GM23338 (cell line): Measurements from ENCODE around the gene IL6R. TPM values are rescaled to one million over a fixed set of nuclear protein-coding genes. Genes with fewer than 3 reads are reported as not detected.

Source experiments
- ATAC-seq: fragments of 200-7000 bp; cut with Tn5 transposase; 3 replicates; pipeline ENCODE4 v1.9.1; 2020
- DNase-seq: peaks from one replicate; pipeline ENCODE4 v3.0.0-alpha.2; 2015; ENCODE audit warnings: low spot score
- H2AFZ ChIP-seq: fragments of 200-600 bp; sonication (generic); 2 replicates; pipeline ENCODE4 v1.8.0; 2016; ENCODE audit warnings: antibody characterized with exemption, mild to moderate bottlenecking, moderate library complexity
- H3F3A ChIP-seq: fragments of 200-600 bp; sonication (generic); replicated peaks from 2 replicates; pipeline ENCODE4 v1.8.0; 2017; ENCODE audit warnings: antibody characterized with exemption, mixed run types, low read depth
- H3K27ac ChIP-seq: fragments of 200-600 bp; sonication (generic); 2 replicates; pipeline ENCODE4 v1.6.1; 2016; ENCODE audit warnings: low read depth
- H3K27me3 ChIP-seq: fragments of 200-600 bp; sonication (generic); 2 replicates; pipeline ENCODE4 v1.8.0; 2016; ENCODE audit warnings: mild to moderate bottlenecking, mixed run types, moderate library complexity; ENCODE audit not compliant: insufficient read depth
- H3K36me3 ChIP-seq: fragments of 200-600 bp; sonication (generic); 2 replicates; pipeline ENCODE4 v1.8.0; 2016; ENCODE audit warnings: mild to moderate bottlenecking; ENCODE audit not compliant: insufficient read depth
- H3K4me1 ChIP-seq: fragments of 200-600 bp; sonication (generic); 2 replicates; pipeline ENCODE4 v1.8.0; 2016; ENCODE audit warnings: mild to moderate bottlenecking, moderate library complexity; ENCODE audit not compliant: insufficient read depth
- H3K4me2 ChIP-seq: fragments of 200-600 bp; sonication (generic); 2 replicates; pipeline ENCODE4 v1.7.1; 2017; ENCODE audit warnings: mixed run types
- H3K4me3 ChIP-seq: fragments of 200-600 bp; sonication (generic); 2 replicates; pipeline ENCODE4 v1.6.1; 2016; ENCODE audit warnings: mixed run types
- H3K79me2 ChIP-seq: fragments of 200-600 bp; sonication (generic); replicated peaks from 2 replicates; pipeline ENCODE4 v1.8.0; 2017; ENCODE audit warnings: mild to moderate bottlenecking; ENCODE audit not compliant: insufficient read depth
- H3K9me2 ChIP-seq: fragments of 200-600 bp; sonication (generic); 2 replicates; pipeline ENCODE4 v1.8.0; 2017; ENCODE audit not compliant: insufficient read depth
- H4K20me1 ChIP-seq: fragments of 200-600 bp; sonication (generic); replicated peaks from 2 replicates; pipeline ENCODE4 v1.8.0; 2017; ENCODE audit warnings: mild to moderate bottlenecking; ENCODE audit not compliant: insufficient read depth
- H3K27ac Mint-ChIP-seq: 2 replicates; pipeline ENCODE4 v1.8.0; 2020; ENCODE audit warnings: inconsistent platforms, mild to moderate bottlenecking, moderate library complexity, mixed read lengths
- H3K27me3 Mint-ChIP-seq: 3 replicates; pipeline ENCODE4 v1.8.0; 2022; ENCODE audit warnings: low read depth, mild to moderate bottlenecking, moderate library complexity, mixed read lengths, inconsistent platforms; ENCODE audit not compliant: insufficient read depth, poor library complexity
- H3K36me3 Mint-ChIP-seq: 3 replicates; pipeline ENCODE4 v1.8.0; 2021; ENCODE audit warnings: low read depth, mild to moderate bottlenecking, inconsistent platforms, moderate library complexity, mixed read lengths
- H3K4me1 Mint-ChIP-seq: 3 replicates; pipeline ENCODE4 v1.8.0; 2020; ENCODE audit warnings: mild to moderate bottlenecking, inconsistent platforms, mixed read lengths
- H3K4me3 Mint-ChIP-seq: 3 replicates; pipeline ENCODE4 v1.8.0; 2021; ENCODE audit warnings: moderate library complexity, mild to moderate bottlenecking, inconsistent platforms, mixed read lengths
- H3K9me3 Mint-ChIP-seq: 3 replicates; pipeline ENCODE4 v1.8.0; 2020; ENCODE audit warnings: moderate library complexity, mild to moderate bottlenecking, inconsistent platforms, mixed read lengths
- CREB1 ChIP-seq: fragments of 250-450 bp; sonication (Bioruptor Pico); IDR thresholded peaks from 2 replicates; pipeline ENCODE4 v1.5.0; 2020; ENCODE audit warnings: low read depth, mild to moderate bottlenecking, moderate library complexity
- CTCF ChIP-seq, 2 experiments: fragments of 200-600 bp in 1 of 2; sonication (generic) in 1 of 2; conservative IDR thresholded peaks; 2 replicates each; pipeline versions ENCODE4 v1.5.1 to v1.6.1; 2016 to 2017; ENCODE audit warnings: antibody characterized with exemption in 2 of 2, low read depth in 2 of 2, mild to moderate bottlenecking in 2 of 2, moderate library complexity in 1 of 2
- ETS1 ChIP-seq: IDR thresholded peaks from 2 replicates; pipeline ENCODE4 v1.6.1; 2016; ENCODE audit warnings: antibody characterized with exemption
- EZH2phosphoT487 ChIP-seq: fragments of 200-600 bp; sonication (generic); IDR thresholded peaks from one replicate; pipeline ENCODE4 v1.8.1; 2018; ENCODE audit warnings: antibody characterized with exemption; ENCODE audit not compliant: unreplicated experiment
- JUNB ChIP-seq: IDR thresholded peaks from one replicate; pipeline ENCODE4 v1.6.1; 2016; ENCODE audit warnings: antibody characterized with exemption; ENCODE audit not compliant: unreplicated experiment
- NANOG ChIP-seq: IDR thresholded peaks from 2 replicates; pipeline ENCODE4 v1.6.1; 2016; ENCODE audit warnings: antibody characterized with exemption, borderline replicate concordance
- POLR2AphosphoS5 ChIP-seq: IDR thresholded peaks from 2 replicates; pipeline ENCODE4 v1.6.1; 2016; ENCODE audit warnings: antibody characterized with exemption, low read depth
- REST ChIP-seq: IDR thresholded peaks from one replicate; pipeline ENCODE4 v1.6.1; 2018; ENCODE audit warnings: antibody characterized with exemption; ENCODE audit not compliant: unreplicated experiment
- STAT1 ChIP-seq: IDR thresholded peaks from one replicate; pipeline ENCODE4 v1.6.1; 2016; ENCODE audit warnings: antibody characterized with exemption; ENCODE audit not compliant: unreplicated experiment
- ZNF114 ChIP-seq: fragments of 250-450 bp; sonication (Bioruptor Pico); IDR thresholded peaks from 2 replicates; pipeline ENCODE4 v1.5.0; 2020; ENCODE audit warnings: mild to moderate bottlenecking, moderate library complexity
- ZNF331 ChIP-seq: fragments of 250-450 bp; sonication (Bioruptor Pico); IDR thresholded peaks from 2 replicates; pipeline ENCODE4 v1.5.0; 2020; ENCODE audit warnings: low read depth, mild to moderate bottlenecking, moderate library complexity
- polyA plus RNA-seq: library from polyadenylated mRNA; unstranded; fragments of >200 nt; fragmentation: Nextera tagmentation; extraction: Ambion mirVana; gene quantifications from 2 replicates; pipeline ENCODE4 v1.2.1, GENCODE V29; 2016
- total RNA-seq: library from RNA; depleted of rRNA; stranded (reverse); fragments of >200 nt; shearing (Covaris generic); gene quantifications from 2 replicates; pipeline ENCODE4 v1.2.3, GENCODE V29; 2014

The IL6R gene
- total and polyA plus RNA-seq, 2 experiments from 2014 or later = 1.0 to 13.8 TPM

GRCh38 chr1:154459080-154459479 is 53.9 kb downstream of the IL6R start:
- Histone ChIP-seq H3K36me3 (no peaks in the 10 kb centered on the region), H3F3A (no peaks in the 10 kb centered on the region), H3K79me2 (no peaks in the 10 kb centered on the region), H3K9me2 (no peaks in the 10 kb centered on the region), H3K4me3 (no peak overlapping the region), H2AFZ (no peak overlapping the region), H3K27ac (no peak overlapping the region), H3K4me2 (no peak overlapping the region), H3K4me1 (no peaks in the 10 kb centered on the region), H4K20me1 (no peaks in the 10 kb centered on the region), H3K27me3 (no peaks in the 10 kb centered on the region)
- Mint-ChIP-seq H3K27me3 (peaks cover 4% of the 10 kb centered on the region), H3K36me3 (no peaks in the 10 kb centered on the region), H3K27ac (no peak overlapping the region), H3K4me3 (no peak overlapping the region), H3K4me1 (0 out of 3 replicates have a peak, but pooled peaks cover 2% of the 10 kb centered on the region), H3K9me3 (no peaks in the 10 kb centered on the region; the same call in 1 of the 3 replicates)
- ATAC-seq (no peak), DNase-seq (no peak)
- no peak for TF ChIP-seq ZNF114 (CRISPR knock-in tag)
- no peak for TF ChIP-seq NANOG
- no peak for TF ChIP-seq CREB1 (CRISPR knock-in tag)
- no peak for TF ChIP-seq REST
- no peak for TF ChIP-seq JUNB
- TF ChIP-seq POLR2AphosphoS5 = no peak
- no peak for TF ChIP-seq STAT1
- no peak for TF ChIP-seq ETS1
- no peak for TF ChIP-seq ZNF331 (CRISPR knock-in tag)
- no peak for TF ChIP-seq CTCF (conservative IDR thresholded peaks at IDR 0.05; ENCODE audit: low read depth in 2 of 2)
- TF ChIP-seq EZH2phosphoT487 = no peak
